22Rv1 (cell line): ENCODE data around the gene FRS2.

ENCODE experiments used
- H3K27ac ChIP-seq: fragments of 450-650 bp; 2 replicates; pipeline ENCODE4 v1.5.1; 2017
- ZFX ChIP-seq: fragments of 450-650 bp; IDR thresholded peaks from 2 replicates; pipeline ENCODE4 v1.6.1; 2017; ENCODE audit warnings: antibody characterized with exemption, borderline replicate concordance
- TF ChIP-seq, protein P1 (sequence below): fragments of 450-650 bp; IDR thresholded peaks from 2 replicates; pipeline ENCODE4 v1.5.1; 2017; ENCODE audit warnings: mild to moderate bottlenecking

The FRS2 gene

DNA sequence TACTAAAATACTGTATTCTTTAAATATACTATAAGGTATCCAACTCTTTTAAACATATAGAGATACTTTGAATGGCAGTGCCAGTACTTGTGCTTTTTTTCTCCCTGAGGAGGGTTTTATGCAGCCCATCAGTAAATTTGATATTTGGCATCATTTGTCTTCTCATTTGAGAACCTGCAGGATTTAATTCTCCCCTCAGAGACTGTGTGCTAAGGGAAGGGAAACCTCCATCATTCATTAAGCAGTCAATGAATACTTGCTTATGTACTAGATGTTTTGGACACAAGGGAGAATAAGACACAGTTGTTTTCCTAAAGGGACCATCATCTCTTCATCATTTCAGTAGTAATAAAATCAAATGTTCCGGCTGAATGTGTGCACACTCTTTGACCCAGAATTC is 40.8 kb downstream of the FRS2 start:
- no peak for TF ChIP-seq ZFX
- TF ChIP-seq, protein P1, sequence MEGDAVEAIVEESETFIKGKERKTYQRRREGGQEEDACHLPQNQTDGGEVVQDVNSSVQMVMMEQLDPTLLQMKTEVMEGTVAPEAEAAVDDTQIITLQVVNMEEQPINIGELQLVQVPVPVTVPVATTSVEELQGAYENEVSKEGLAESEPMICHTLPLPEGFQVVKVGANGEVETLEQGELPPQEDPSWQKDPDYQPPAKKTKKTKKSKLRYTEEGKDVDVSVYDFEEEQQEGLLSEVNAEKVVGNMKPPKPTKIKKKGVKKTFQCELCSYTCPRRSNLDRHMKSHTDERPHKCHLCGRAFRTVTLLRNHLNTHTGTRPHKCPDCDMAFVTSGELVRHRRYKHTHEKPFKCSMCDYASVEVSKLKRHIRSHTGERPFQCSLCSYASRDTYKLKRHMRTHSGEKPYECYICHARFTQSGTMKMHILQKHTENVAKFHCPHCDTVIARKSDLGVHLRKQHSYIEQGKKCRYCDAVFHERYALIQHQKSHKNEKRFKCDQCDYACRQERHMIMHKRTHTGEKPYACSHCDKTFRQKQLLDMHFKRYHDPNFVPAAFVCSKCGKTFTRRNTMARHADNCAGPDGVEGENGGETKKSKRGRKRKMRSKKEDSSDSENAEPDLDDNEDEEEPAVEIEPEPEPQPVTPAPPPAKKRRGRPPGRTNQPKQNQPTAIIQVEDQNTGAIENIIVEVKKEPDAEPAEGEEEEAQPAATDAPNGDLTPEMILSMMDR, result no peak
- no peak overlapping the region for H3K27ac ChIP-seq

DNA sequence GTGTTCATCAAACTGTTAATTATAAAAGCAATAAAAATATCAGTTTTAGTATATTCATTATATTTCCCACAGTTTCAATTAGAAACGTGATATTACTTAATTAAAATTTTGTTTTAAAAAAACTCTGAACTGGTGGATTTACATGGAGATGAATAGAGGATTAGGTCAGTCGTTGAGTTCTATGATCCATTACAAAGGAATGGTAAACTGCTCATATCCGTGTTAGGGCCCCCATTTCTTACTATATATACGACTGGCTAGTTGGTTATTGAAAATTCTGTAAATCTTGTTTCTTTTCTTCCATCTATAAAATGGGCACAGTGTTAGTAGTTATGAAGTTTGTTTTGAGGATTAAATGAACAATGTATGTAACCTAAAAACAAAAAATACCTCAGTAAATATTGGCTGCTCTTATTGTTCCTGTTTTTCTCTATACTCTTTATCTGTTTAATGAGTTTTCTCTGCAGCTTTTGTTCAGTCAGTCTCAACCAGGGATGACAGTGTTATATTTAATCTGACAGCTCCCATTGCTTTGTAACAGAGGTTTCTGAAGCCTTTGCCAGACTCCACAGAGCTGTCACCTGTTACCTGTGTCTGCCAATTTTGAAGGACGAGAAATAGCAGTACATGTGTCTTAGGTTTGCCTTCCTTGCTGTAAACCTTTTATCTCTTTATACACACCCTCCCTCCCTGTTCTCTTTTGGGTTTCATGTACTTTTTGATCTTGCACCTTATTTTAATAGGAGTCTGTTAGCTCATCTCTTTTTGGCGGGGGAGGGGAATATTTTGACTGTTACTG is 41.5 kb downstream of the FRS2 start:
- H3K27ac ChIP-seq, result no peak overlapping the region
- TF ChIP-seq, protein P1, result no peak
- no peak for TF ChIP-seq ZFX

DNA sequence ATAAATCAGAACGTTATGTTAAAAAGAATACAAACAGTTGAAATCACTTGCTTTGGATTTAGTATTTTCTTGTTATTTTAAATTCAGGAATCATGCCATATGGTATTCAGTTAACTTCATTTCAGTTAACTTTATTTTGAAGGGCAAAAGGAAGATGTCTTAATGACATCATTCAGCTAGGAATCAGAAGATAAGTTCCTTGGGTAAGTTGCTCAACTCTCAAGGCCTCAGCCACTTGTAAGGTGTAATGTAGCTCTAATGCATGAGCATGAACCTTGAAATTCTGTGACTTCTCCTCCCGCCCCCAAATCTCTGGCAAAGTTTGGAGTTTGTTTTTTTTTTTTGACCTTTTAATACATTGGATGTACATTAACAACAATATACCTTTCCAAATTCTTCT is 42.6 kb downstream of the FRS2 start:
- no peak for TF ChIP-seq ZFX
- TF ChIP-seq, protein P1, result no peak
- no peak overlapping the region for H3K27ac ChIP-seq

DNA sequence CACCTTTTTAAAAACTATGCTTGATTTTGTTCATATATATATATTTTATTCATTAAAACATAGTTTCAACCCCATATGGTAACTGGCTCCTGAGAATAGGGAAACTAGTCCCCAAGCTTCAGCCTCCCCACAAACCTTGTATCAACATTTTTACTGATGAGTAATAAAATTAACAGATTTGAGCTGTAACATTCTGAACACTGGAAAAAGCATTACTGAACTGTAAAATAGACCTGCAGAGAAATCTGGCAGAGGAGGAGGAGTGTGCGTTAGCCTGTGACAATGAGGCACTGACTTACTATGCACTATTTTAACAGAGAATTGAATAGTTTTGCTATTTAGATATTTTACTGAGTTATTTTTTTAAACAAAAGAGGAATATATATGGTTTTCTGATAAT is 43.1 kb downstream of the FRS2 start:
- no peak overlapping the region for H3K27ac ChIP-seq
- TF ChIP-seq, protein P1, result no peak
- TF ChIP-seq ZFX, result no peak

DNA sequence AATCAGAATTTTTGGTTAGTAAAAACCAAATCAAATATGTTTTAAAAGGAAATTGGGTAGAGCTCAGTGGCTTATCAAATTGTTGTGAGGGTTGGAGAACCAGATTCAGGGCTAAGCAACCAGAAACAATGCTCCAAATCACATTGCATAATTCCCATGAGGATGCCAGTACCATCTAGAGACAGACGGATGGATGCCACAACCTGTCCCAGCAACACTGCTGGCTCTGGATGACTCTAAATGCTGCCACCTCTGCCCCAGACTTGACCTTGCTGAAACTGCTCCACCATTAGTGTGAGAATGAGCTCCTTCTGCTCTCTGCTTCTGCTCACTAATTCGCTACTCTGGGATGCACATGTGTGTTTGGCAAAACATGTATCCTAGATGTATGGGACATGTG is 43.9 kb downstream of the FRS2 start:
- H3K27ac ChIP-seq, result no peak overlapping the region
- no peak for TF ChIP-seq ZFX
- TF ChIP-seq, protein P1, result no peak

DNA sequence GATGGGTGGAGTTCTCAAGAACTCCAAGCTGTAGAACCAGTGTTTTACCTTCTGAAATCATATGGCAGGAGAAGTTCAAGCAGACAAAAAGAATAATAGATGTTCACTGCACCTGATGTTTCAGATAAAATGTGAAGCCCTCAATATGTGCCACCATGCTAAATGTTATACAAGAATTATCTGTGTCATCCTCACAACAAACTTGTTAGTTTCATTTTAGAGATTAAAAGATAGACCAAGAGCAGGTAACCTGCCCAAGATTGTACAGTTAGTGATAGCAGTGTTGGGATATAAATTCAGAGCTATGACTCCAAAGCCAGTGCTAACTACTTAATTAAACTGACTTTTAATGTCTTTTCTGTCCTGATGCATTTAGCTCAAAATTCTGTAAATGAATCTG is 44.7 kb downstream of the FRS2 start:
- no peak for TF ChIP-seq ZFX
- TF ChIP-seq, protein P1, result no peak
- no peak overlapping the region for H3K27ac ChIP-seq

DNA sequence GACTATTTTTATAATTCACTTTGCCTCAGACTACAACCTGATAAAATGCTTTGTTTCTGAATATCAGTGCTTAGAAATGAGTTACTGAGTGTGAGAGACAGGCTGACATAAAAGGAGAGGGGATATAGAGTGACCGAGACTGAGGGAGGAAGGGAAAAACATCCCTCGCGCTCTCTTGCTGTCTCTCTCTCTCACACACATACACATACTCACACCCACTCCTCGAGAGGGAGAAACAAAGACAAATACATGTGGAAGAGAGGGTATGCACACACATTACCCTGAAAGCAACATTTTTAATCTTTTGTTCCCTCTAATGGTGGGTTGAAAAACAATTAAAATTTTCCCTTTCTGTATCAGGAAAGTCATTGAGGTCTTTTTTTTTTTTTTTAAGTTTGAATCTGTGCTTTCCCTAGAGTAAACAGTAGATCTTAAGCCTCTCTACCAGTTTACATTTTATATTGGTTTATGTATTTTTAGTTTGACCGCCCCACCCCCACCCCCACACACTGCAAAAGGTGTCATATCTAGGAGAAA is 45.3 kb downstream of the FRS2 start:
- TF ChIP-seq ZFX, result no peak
- TF ChIP-seq, protein P1, result no peak

More for the DNA sequence above, 45.3 kb downstream of the FRS2 start:
- H3K27ac ChIP-seq, result no peak overlapping the region
